Activated T-helper 17 cell treated with anti-CD3 and anti-CD28 coated beads, Interleukin-2, amount 50 U/mL, for 72 hours (primary cell): Measurements from ENCODE around the gene HLF. TPM values are rescaled to one million over a fixed set of nuclear protein-coding genes. Genes with fewer than 3 reads are reported as not detected.

Experiments used
- ATAC-seq: fragments of 150-1000 bp; cut with Tn5 transposase; replicated peaks from 2 replicates; pipeline ENCODE4 v1.10.0; 2021; ENCODE audit warnings: mild to moderate bottlenecking, moderate library complexity
- H3K27ac Mint-ChIP-seq: one replicate; pipeline ENCODE4 v1.8.0; 2022; ENCODE audit warnings: mixed read lengths
- H3K27me3 Mint-ChIP-seq: one replicate; pipeline ENCODE4 v1.8.0; 2022; ENCODE audit warnings: mixed read lengths
- H3K36me3 Mint-ChIP-seq: one replicate; pipeline ENCODE4 v1.8.0; 2022; ENCODE audit warnings: low read depth, mild to moderate bottlenecking, mixed read lengths
- H3K4me1 Mint-ChIP-seq: one replicate; pipeline ENCODE4 v1.8.0; 2022; ENCODE audit warnings: mixed read lengths
- H3K4me3 Mint-ChIP-seq: one replicate; pipeline ENCODE4 v1.8.0; 2022; ENCODE audit warnings: mild to moderate bottlenecking, mixed read lengths
- H3K9me3 Mint-ChIP-seq: one replicate; pipeline ENCODE4 v1.8.0; 2022; ENCODE audit warnings: mixed read lengths
- total RNA-seq, 2 donors: library from RNA; stranded (reverse); gene quantifications; one replicate each; pipeline ENCODE4 v1.2.3, GENCODE V29; 2022

Gene HLF
- total RNA-seq, 2 donors from 2014 or later, result 21.7 to 46.3 TPM

GRCh38 chr17:55286681-55287589, 22.2 kb downstream of the HLF start:
- Mint-ChIP-seq H3K27ac (no peak overlapping the region), H3K4me1 (peaks cover 23% of the 10 kb centered on the region), H3K36me3 (peaks cover 5% of the 10 kb centered on the region), H3K4me3 (no peak overlapping the region), H3K9me3 (no peaks in the 10 kb centered on the region), H3K27me3 (no peaks in the 10 kb centered on the region)
- no peak for ATAC-seq

- H3K4me1 Mint-ChIP-seq, result peaks cover 18% of the 10 kb centered on the region
- no peaks in the 10 kb centered on the region for H3K36me3 Mint-ChIP-seq
- no peak overlapping the region for H3K4me3 Mint-ChIP-seq
- H3K27me3 Mint-ChIP-seq, result no peaks in the 10 kb centered on the region
- H3K27ac Mint-ChIP-seq, result no peak overlapping the region
- H3K9me3 Mint-ChIP-seq, result no peaks in the 10 kb centered on the region
- ATAC-seq, result no peak
Observed at GRCh38 chr17:55288356-55289105, 23.8 kb downstream of the HLF start.

- Mint-ChIP-seq H3K4me1 (peaks cover 16% of the 10 kb centered on the region), H3K36me3 (no peaks in the 10 kb centered on the region), H3K4me3 (no peak overlapping the region), H3K27ac (no peak overlapping the region), H3K27me3 (no peaks in the 10 kb centered on the region), H3K9me3 (no peaks in the 10 kb centered on the region)
- no peak for ATAC-seq
Observed at GRCh38 chr17:55289106-55289446, 24.3 kb downstream of the HLF start.

GRCh38 chr17:55289978-55290377, 25.2 kb downstream of the HLF start:
- no peak for ATAC-seq
- Mint-ChIP-seq H3K9me3 (no peaks in the 10 kb centered on the region), H3K27ac (no peak overlapping the region), H3K4me3 (peak overlapping the region; percentile 29), H3K27me3 (no peaks in the 10 kb centered on the region), H3K4me1 (peaks cover 7% of the 10 kb centered on the region), H3K36me3 (no peaks in the 10 kb centered on the region)

GRCh38 chr17:55290492-55291113, 25.8 kb downstream of the HLF start:
- Mint-ChIP-seq H3K27me3 (no peaks in the 10 kb centered on the region), H3K4me1 (peaks cover 5% of the 10 kb centered on the region), H3K4me3 (peak overlapping the region; percentile 29), H3K27ac (peak overlapping the region; percentile 51), H3K36me3 (no peaks in the 10 kb centered on the region), H3K9me3 (no peaks in the 10 kb centered on the region)
- peak; percentile 52 for ATAC-seq

- no peaks in the 10 kb centered on the region for H3K27me3 Mint-ChIP-seq
- H3K27ac Mint-ChIP-seq, result no peak overlapping the region
- no peaks in the 10 kb centered on the region for H3K36me3 Mint-ChIP-seq
- no peak for ATAC-seq
- no peaks in the 10 kb centered on the region for H3K9me3 Mint-ChIP-seq
- peaks cover 5% of the 10 kb centered on the region for H3K4me1 Mint-ChIP-seq
- H3K4me3 Mint-ChIP-seq, result peak overlapping the region; percentile 29
Observed at GRCh38 chr17:55291114-55291507, 26.4 kb downstream of the HLF start.

- Mint-ChIP-seq H3K27me3 (no peaks in the 10 kb centered on the region), H3K36me3 (no peaks in the 10 kb centered on the region), H3K4me1 (peaks cover 5% of the 10 kb centered on the region), H3K9me3 (no peaks in the 10 kb centered on the region), H3K27ac (no peak overlapping the region), H3K4me3 (no peak overlapping the region)
- ATAC-seq, result no peak
Observed at GRCh38 chr17:55292094-55292493, 27.3 kb downstream of the HLF start.

- Mint-ChIP-seq H3K27ac (no peak overlapping the region), H3K9me3 (no peaks in the 10 kb centered on the region), H3K27me3 (no peaks in the 10 kb centered on the region), H3K4me3 (no peak overlapping the region), H3K36me3 (no peaks in the 10 kb centered on the region), H3K4me1 (peaks cover 5% of the 10 kb centered on the region)
- no peak for ATAC-seq
Observed at GRCh38 chr17:55294042-55294751, 29.4 kb downstream of the HLF start.

GRCh38 chr17:55295411-55296170, 30.8 kb downstream of the HLF start:
- H3K27ac Mint-ChIP-seq, result peak overlapping the region; percentile 44
- H3K36me3 Mint-ChIP-seq, result no peaks in the 10 kb centered on the region
- no peaks in the 10 kb centered on the region for H3K27me3 Mint-ChIP-seq
- H3K9me3 Mint-ChIP-seq, result no peaks in the 10 kb centered on the region
- ATAC-seq, result peak; percentile 79
- H3K4me3 Mint-ChIP-seq, result no peak overlapping the region
- H3K4me1 Mint-ChIP-seq, result peaks cover 2% of the 10 kb centered on the region

GRCh38 chr17:55296171-55296695, 31.5 kb downstream of the HLF start:
- no peaks in the 10 kb centered on the region for H3K27me3 Mint-ChIP-seq
- no peak for ATAC-seq
- no peaks in the 10 kb centered on the region for H3K36me3 Mint-ChIP-seq
- no peak overlapping the region for H3K27ac Mint-ChIP-seq
- no peak overlapping the region for H3K4me3 Mint-ChIP-seq
- no peaks in the 10 kb centered on the region for H3K4me1 Mint-ChIP-seq
- H3K9me3 Mint-ChIP-seq, result no peaks in the 10 kb centered on the region

- Mint-ChIP-seq H3K36me3 (no peaks in the 10 kb centered on the region), H3K4me3 (no peak overlapping the region), H3K4me1 (no peaks in the 10 kb centered on the region), H3K27ac (no peak overlapping the region), H3K27me3 (no peaks in the 10 kb centered on the region), H3K9me3 (no peaks in the 10 kb centered on the region)
- no peak for ATAC-seq
Observed at GRCh38 chr17:55296699-55297098, 31.9 kb downstream of the HLF start.

- Mint-ChIP-seq H3K27ac (no peak overlapping the region), H3K36me3 (no peaks in the 10 kb centered on the region), H3K27me3 (no peaks in the 10 kb centered on the region), H3K9me3 (no peaks in the 10 kb centered on the region), H3K4me1 (no peaks in the 10 kb centered on the region), H3K4me3 (no peak overlapping the region)
- no peak for ATAC-seq
Observed at GRCh38 chr17:55298111-55298730, 33.5 kb downstream of the HLF start.

- H3K9me3 Mint-ChIP-seq, result no peaks in the 10 kb centered on the region
- H3K4me1 Mint-ChIP-seq, result peaks cover 11% of the 10 kb centered on the region
- H3K4me3 Mint-ChIP-seq, result no peak overlapping the region
- H3K27ac Mint-ChIP-seq, result no peak overlapping the region
- ATAC-seq, result no peak
- no peaks in the 10 kb centered on the region for H3K27me3 Mint-ChIP-seq
- H3K36me3 Mint-ChIP-seq, result no peaks in the 10 kb centered on the region
Observed at GRCh38 chr17:55299162-55299838, 34.5 kb downstream of the HLF start.
